Stimulated activated CD4-positive, alpha-beta T cell treated with anti-CD3 and anti-CD28 coated beads, Interleukin-15, amount 100 ng/mL, for 48 hours (primary cell): Measurements from ENCODE around the gene OTUD5.
A peak's percentile ranks its signal among the peaks of the same experiment; 100 is the strongest.

Experiments
- DNase-seq, 2 donors: peaks; one replicate each; pipeline ENCODE4 v3.0.0-alpha.2; 2020; ENCODE audit warnings: low read depth in 2 of 2

The OTUD5 gene

GRCh38 chrX:48937054-48937907 lies 20.1 kb downstream of the OTUD5 start:
- peak; percentile 88 to 91 for DNase-seq

- no peak for DNase-seq
Observed at GRCh38 chrX:48936429-48937053, 20.9 kb downstream of the OTUD5 start.

GRCh38 chrX:48935301-48935670 lies 22.1 kb downstream of the OTUD5 start:
- no peak for DNase-seq

- no peak for DNase-seq
Observed at GRCh38 chrX:48934581-48935300, 22.7 kb downstream of the OTUD5 start.

- no peak for DNase-seq
Observed at GRCh38 chrX:48933757-48934156, 23.6 kb downstream of the OTUD5 start.

- no peak for DNase-seq
Observed at GRCh38 chrX:48927736-48928382, 29.5 kb downstream of the OTUD5 start.

- no peak for DNase-seq
Observed at GRCh38 chrX:48927123-48927522, 30.3 kb downstream of the OTUD5 start.

- DNase-seq, result no peak
Observed at GRCh38 chrX:48924270-48924669, 33.1 kb downstream of the OTUD5 start.

- no peak for DNase-seq
Observed at GRCh38 chrX:48923771-48924170, 33.6 kb downstream of the OTUD5 start.

- no peak for DNase-seq
Observed at GRCh38 chrX:48920718-48921104, 36.7 kb downstream of the OTUD5 start.

GRCh38 chrX:48919947-48920717 lies 37.3 kb downstream of the OTUD5 start:
- DNase-seq, result no peak

- DNase-seq, result no peak
Observed at GRCh38 chrX:48919360-48919841, 38.0 kb downstream of the OTUD5 start.

- DNase-seq, result peak; percentile 86 to 88
Observed at GRCh38 chrX:48918643-48919340, 38.6 kb downstream of the OTUD5 start, which contains the start of gene PIM2. PIM2 (minus strand) TSS chrX:48919024; CDS start chrX:48918834, 190 bp downstream.

GRCh38 chrX:48918301-48918642 lies 39.1 kb downstream of the OTUD5 start:
- no peak for DNase-seq

- peak; percentile 76 to 82 for DNase-seq
Observed at GRCh38 chrX:48917139-48918001, 40.0 kb downstream of the OTUD5 start.

- no peak for DNase-seq
Observed at GRCh38 chrX:48914593-48915493, 42.6 kb downstream of the OTUD5 start.

GRCh38 chrX:48913605-48914366 lies 43.6 kb downstream of the OTUD5 start:
- DNase-seq, result no peak
